Kidney (tissue), 14 donors: ENCODE measurements around the gene FFAR1. TPM values are rescaled to one million over a fixed set of nuclear protein-coding genes. Genes with fewer than 3 reads are reported as not detected.

ENCODE experiments used
- DNase-seq, 5 donors: peaks; one replicate each; pipeline ENCODE4 v3.0.0-alpha.2; 2013 to 2020
- FAIRE-seq: peaks from 2 replicates; lab custom pipeline; 2012; peaks lifted over from hg19 to GRCh38; lab: Jason Lieb, UNC
- H3K27ac ChIP-seq, 2 donors: one replicate each; pipeline ENCODE4 v1.7.0; 2013; ENCODE audit warnings: low read depth in 2 of 2, low read length in 2 of 2, inconsistent platforms in 1 of 2
- H3K27me3 ChIP-seq: one replicate; pipeline ENCODE4 v1.7.1; 2013; ENCODE audit warnings: low read length, inconsistent platforms; ENCODE audit not compliant: control insufficient read depth, insufficient read depth
- H3K36me3 ChIP-seq, 3 donors: one replicate each; pipeline versions ENCODE4 v1.7.0 to v1.7.1; 2013; ENCODE audit warnings: low read length in 3 of 3, control low read depth in 1 of 3, inconsistent platforms in 1 of 3; ENCODE audit not compliant: insufficient read depth in 3 of 3, control insufficient read depth in 2 of 3
- H3K4me1 ChIP-seq, 3 donors: one replicate each; pipeline versions ENCODE4 v1.7.0 to v1.7.1; 2013; ENCODE audit warnings: low read length in 3 of 3, inconsistent platforms in 1 of 3, low read depth in 1 of 3; ENCODE audit not compliant: control insufficient read depth in 2 of 3, insufficient read depth in 2 of 3
- H3K4me3 ChIP-seq, 3 donors: one replicate each; pipeline versions ENCODE4 v1.7.0 to v1.8.1; 2013; ENCODE audit warnings: low read length in 3 of 3, control low read depth in 1 of 3, inconsistent platforms in 1 of 3
- H3K9ac ChIP-seq, 3 donors: one replicate each; pipeline versions ENCODE4 v1.7.0 to v1.7.1; 2013; ENCODE audit warnings: low read length in 3 of 3, control low read depth in 1 of 3, inconsistent platforms in 1 of 3
- H3K9me3 ChIP-seq, 3 donors: one replicate each; pipeline versions ENCODE4 v1.7.0 to v1.7.1; 2013; ENCODE audit warnings: low read length in 3 of 3, control low read depth in 1 of 3, inconsistent platforms in 1 of 3; ENCODE audit not compliant: control insufficient read depth in 2 of 3, insufficient read depth in 1 of 3
- intact Hi-C: fragments of 100-400 bp; cut with DNase I; formaldehyde crosslinking; loops from one replicate; pipeline ENCODE4 v1.11.1; 2022
- polyA plus RNA-seq: library from polyadenylated mRNA; stranded (reverse); fragments of 350-450 nt; fragmentation: Illumina TruSeq; extraction: RNeasy Lipid Tissue Mini Kit (QIAGEN cat#74804); gene quantifications from one replicate; pipeline ENCODE4 v1.2.3, GENCODE V29; 2014; ENCODE audit warnings: low read depth, low replicate concordance; ENCODE audit not compliant: insufficient read depth
- total RNA-seq: library from RNA; stranded (reverse); fragmentation: NEBNext Ultra II Directional; extraction: Animal tissue kit (Norgen Biotek cat#: 25700); gene quantifications from one replicate; pipeline ENCODE4 v1.2.1, GENCODE V29; 2021
- TF ChIP-seq, protein P1 (sequence below): IDR thresholded peaks from 3 replicates; pipeline ENCODE4 v1.5.1; 2012; ENCODE audit warnings: mild to moderate bottlenecking, moderate library complexity, borderline replicate concordance; ENCODE audit not compliant: insufficient read depth; ENCODE audit errors: extremely low read depth
- donor health status: control.
- donor health status: control.
- donor health status: control.
- donor health status: control.
- donor health status: control.
- donor health status: DM: yes; HTN: yes; CAD: no.
- donor health status: Normal renal cell carcinoma (clear cell type).

FFAR1 gene
- total and polyA plus RNA-seq, 2 donors from 2014 or later: not detected

- Histone ChIP-seq H3K9ac (no peak overlapping the region), H3K9me3 (no peaks in the 10 kb centered on the region), H3K4me1 (peaks cover 0 to 6% (median 5%) of the 10 kb centered on the region in 3 donors), H3K27me3 (no peaks in the 10 kb centered on the region), H3K27ac (no peak overlapping the region), H3K36me3 (no peaks in the 10 kb centered on the region), H3K4me3 (no peak overlapping the region)
- intact Hi-C loops: no loop called here
- peak in 1 of 5 donors; percentile 45 for DNase-seq
- TF ChIP-seq, protein P1, sequence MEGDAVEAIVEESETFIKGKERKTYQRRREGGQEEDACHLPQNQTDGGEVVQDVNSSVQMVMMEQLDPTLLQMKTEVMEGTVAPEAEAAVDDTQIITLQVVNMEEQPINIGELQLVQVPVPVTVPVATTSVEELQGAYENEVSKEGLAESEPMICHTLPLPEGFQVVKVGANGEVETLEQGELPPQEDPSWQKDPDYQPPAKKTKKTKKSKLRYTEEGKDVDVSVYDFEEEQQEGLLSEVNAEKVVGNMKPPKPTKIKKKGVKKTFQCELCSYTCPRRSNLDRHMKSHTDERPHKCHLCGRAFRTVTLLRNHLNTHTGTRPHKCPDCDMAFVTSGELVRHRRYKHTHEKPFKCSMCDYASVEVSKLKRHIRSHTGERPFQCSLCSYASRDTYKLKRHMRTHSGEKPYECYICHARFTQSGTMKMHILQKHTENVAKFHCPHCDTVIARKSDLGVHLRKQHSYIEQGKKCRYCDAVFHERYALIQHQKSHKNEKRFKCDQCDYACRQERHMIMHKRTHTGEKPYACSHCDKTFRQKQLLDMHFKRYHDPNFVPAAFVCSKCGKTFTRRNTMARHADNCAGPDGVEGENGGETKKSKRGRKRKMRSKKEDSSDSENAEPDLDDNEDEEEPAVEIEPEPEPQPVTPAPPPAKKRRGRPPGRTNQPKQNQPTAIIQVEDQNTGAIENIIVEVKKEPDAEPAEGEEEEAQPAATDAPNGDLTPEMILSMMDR: no peak
- no peak for FAIRE-seq
Measured at GRCh38 chr19:35311901-35312665, 35.6 kb upstream of the FFAR1 start.

- Histone ChIP-seq H3K27ac (no peak overlapping the region), H3K36me3 (no peaks in the 10 kb centered on the region), H3K27me3 (no peaks in the 10 kb centered on the region), H3K4me3 (no peak overlapping the region), H3K4me1 (peaks cover 0 to 5% (median 4%) of the 10 kb centered on the region in 3 donors), H3K9ac (no peak overlapping the region), H3K9me3 (no peaks in the 10 kb centered on the region)
- FAIRE-seq: no peak
- TF ChIP-seq, protein P1: no peak
- intact Hi-C loops: no loop called here
- peak in 1 of 5 donors; percentile 54 for DNase-seq
Measured at GRCh38 chr19:35313587-35313986, 34.1 kb upstream of the FFAR1 start.

GRCh38 chr19:35314031-35314430 is 33.7 kb upstream of the FFAR1 start:
- TF ChIP-seq, protein P1: no peak
- FAIRE-seq (no peak), DNase-seq (no peak)
- H3K9ac ChIP-seq: no peak overlapping the region
- no peaks in the 10 kb centered on the region for H3K36me3 ChIP-seq
- no peak overlapping the region for H3K4me3 ChIP-seq
- H3K9me3 ChIP-seq: no peaks in the 10 kb centered on the region
- no peak overlapping the region for H3K27ac ChIP-seq
- intact Hi-C loops: no loop called here
- H3K27me3 ChIP-seq: no peaks in the 10 kb centered on the region
- peaks cover 0 to 7% (median 3%) of the 10 kb centered on the region in 3 donors for H3K4me1 ChIP-seq
